Activated naive CD4-positive, alpha-beta T cell treated with anti-CD3 and anti-CD28 coated beads, Interleukin-2, amount 50 U/mL, for 24 hours (primary cell): ENCODE results near the gene RXRA.

Experiments used
- H3K27ac Mint-ChIP-seq: one replicate; pipeline ENCODE4 v1.8.0; 2021; ENCODE audit warnings: mild to moderate bottlenecking, mixed read lengths
- H3K27me3 Mint-ChIP-seq: one replicate; pipeline ENCODE4 v1.8.0; 2021; ENCODE audit warnings: mixed read lengths
- H3K36me3 Mint-ChIP-seq: one replicate; pipeline ENCODE4 v1.8.0; 2021; ENCODE audit warnings: mixed read lengths
- H3K4me1 Mint-ChIP-seq: one replicate; pipeline ENCODE4 v1.8.0; 2021; ENCODE audit warnings: mixed read lengths
- H3K4me3 Mint-ChIP-seq: one replicate; pipeline ENCODE4 v1.8.0; 2021; ENCODE audit warnings: mild to moderate bottlenecking, mixed read lengths
- H3K9me3 Mint-ChIP-seq: one replicate; pipeline ENCODE4 v1.8.0; 2021; ENCODE audit warnings: mixed read lengths

The RXRA gene

GRCh38 chr9:134428559-134428958 is 102.3 kb downstream of the RXRA start:
- Mint-ChIP-seq H3K4me3 (no peak overlapping the region), H3K27ac (no peak overlapping the region), H3K27me3 (no peaks in the 10 kb centered on the region), H3K36me3 (no peaks in the 10 kb centered on the region), H3K9me3 (no peaks in the 10 kb centered on the region), H3K4me1 (no peaks in the 10 kb centered on the region)

- Mint-ChIP-seq H3K36me3 (no peaks in the 10 kb centered on the region), H3K9me3 (no peaks in the 10 kb centered on the region), H3K27me3 (no peaks in the 10 kb centered on the region), H3K4me1 (no peaks in the 10 kb centered on the region), H3K4me3 (no peak overlapping the region), H3K27ac (no peak overlapping the region)
Observed at GRCh38 chr9:134429007-134429406, 102.8 kb downstream of the RXRA start.

GRCh38 chr9:134429481-134429880 is 103.2 kb downstream of the RXRA start:
- H3K9me3 Mint-ChIP-seq: no peaks in the 10 kb centered on the region
- no peaks in the 10 kb centered on the region for H3K27me3 Mint-ChIP-seq
- H3K4me1 Mint-ChIP-seq: no peaks in the 10 kb centered on the region
- no peaks in the 10 kb centered on the region for H3K36me3 Mint-ChIP-seq
- H3K27ac Mint-ChIP-seq: no peak overlapping the region
- no peak overlapping the region for H3K4me3 Mint-ChIP-seq

GRCh38 chr9:134431095-134431494 is 104.8 kb downstream of the RXRA start:
- Mint-ChIP-seq H3K27ac (no peak overlapping the region), H3K9me3 (no peaks in the 10 kb centered on the region), H3K4me3 (no peak overlapping the region), H3K36me3 (no peaks in the 10 kb centered on the region), H3K4me1 (no peaks in the 10 kb centered on the region), H3K27me3 (no peaks in the 10 kb centered on the region)

GRCh38 chr9:134431626-134432025 is 105.4 kb downstream of the RXRA start:
- H3K36me3 Mint-ChIP-seq: no peaks in the 10 kb centered on the region
- H3K27me3 Mint-ChIP-seq: no peaks in the 10 kb centered on the region
- H3K4me1 Mint-ChIP-seq: no peaks in the 10 kb centered on the region
- H3K9me3 Mint-ChIP-seq: no peaks in the 10 kb centered on the region
- H3K27ac Mint-ChIP-seq: no peak overlapping the region
- no peak overlapping the region for H3K4me3 Mint-ChIP-seq

- Mint-ChIP-seq H3K27ac (no peak overlapping the region), H3K9me3 (no peaks in the 10 kb centered on the region)
Observed at GRCh38 chr9:134432471-134432870, 106.2 kb downstream of the RXRA start.

GRCh38 chr9:134433101-134433500 is 106.8 kb downstream of the RXRA start:
- H3K27ac Mint-ChIP-seq: no peak overlapping the region
- H3K36me3 Mint-ChIP-seq: no peaks in the 10 kb centered on the region
- no peaks in the 10 kb centered on the region for H3K9me3 Mint-ChIP-seq
- H3K4me3 Mint-ChIP-seq: no peak overlapping the region
- H3K27me3 Mint-ChIP-seq: no peaks in the 10 kb centered on the region
- H3K4me1 Mint-ChIP-seq: no peaks in the 10 kb centered on the region

More at GRCh38 chr9:134432471-134432870, 106.2 kb downstream of the RXRA start:
- no peaks in the 10 kb centered on the region for H3K36me3 Mint-ChIP-seq
- H3K4me1 Mint-ChIP-seq: no peaks in the 10 kb centered on the region
- no peaks in the 10 kb centered on the region for H3K27me3 Mint-ChIP-seq
- no peak overlapping the region for H3K4me3 Mint-ChIP-seq

GRCh38 chr9:134433909-134434882 is 107.9 kb downstream of the RXRA start:
- Mint-ChIP-seq H3K36me3 (no peaks in the 10 kb centered on the region), H3K27ac (no peak overlapping the region), H3K9me3 (no peaks in the 10 kb centered on the region), H3K4me3 (no peak overlapping the region), H3K27me3 (no peaks in the 10 kb centered on the region), H3K4me1 (no peaks in the 10 kb centered on the region)

- H3K27ac Mint-ChIP-seq: no peak overlapping the region
- no peaks in the 10 kb centered on the region for H3K9me3 Mint-ChIP-seq
- H3K4me1 Mint-ChIP-seq: no peaks in the 10 kb centered on the region
- no peak overlapping the region for H3K4me3 Mint-ChIP-seq
- H3K36me3 Mint-ChIP-seq: no peaks in the 10 kb centered on the region
- no peaks in the 10 kb centered on the region for H3K27me3 Mint-ChIP-seq
Observed at GRCh38 chr9:134434894-134435506, 108.7 kb downstream of the RXRA start.

GRCh38 chr9:134435550-134436378 is 109.5 kb downstream of the RXRA start:
- Mint-ChIP-seq H3K4me3 (no peak overlapping the region), H3K27ac (no peak overlapping the region), H3K9me3 (no peaks in the 10 kb centered on the region), H3K36me3 (no peaks in the 10 kb centered on the region), H3K27me3 (no peaks in the 10 kb centered on the region), H3K4me1 (no peaks in the 10 kb centered on the region)

- no peaks in the 10 kb centered on the region for H3K9me3 Mint-ChIP-seq
- H3K4me3 Mint-ChIP-seq: no peak overlapping the region
- no peaks in the 10 kb centered on the region for H3K36me3 Mint-ChIP-seq
- H3K4me1 Mint-ChIP-seq: no peaks in the 10 kb centered on the region
- peaks cover under 1% of the 10 kb centered on the region for H3K27me3 Mint-ChIP-seq
- H3K27ac Mint-ChIP-seq: no peak overlapping the region
Observed at GRCh38 chr9:134436379-134436762, 110.1 kb downstream of the RXRA start.

GRCh38 chr9:134436911-134437310 is 110.7 kb downstream of the RXRA start:
- H3K4me3 Mint-ChIP-seq: no peak overlapping the region
- H3K36me3 Mint-ChIP-seq: no peaks in the 10 kb centered on the region
- no peak overlapping the region for H3K27ac Mint-ChIP-seq
- no peaks in the 10 kb centered on the region for H3K9me3 Mint-ChIP-seq
- peaks cover 1% of the 10 kb centered on the region for H3K27me3 Mint-ChIP-seq
- no peaks in the 10 kb centered on the region for H3K4me1 Mint-ChIP-seq

- Mint-ChIP-seq H3K27ac (no peak overlapping the region), H3K4me3 (no peak overlapping the region), H3K36me3 (no peaks in the 10 kb centered on the region)
Observed at GRCh38 chr9:134437403-134438194, 111.3 kb downstream of the RXRA start.

GRCh38 chr9:134438195-134438788 is 112.0 kb downstream of the RXRA start:
- H3K4me3 Mint-ChIP-seq: no peak overlapping the region
- H3K9me3 Mint-ChIP-seq: no peaks in the 10 kb centered on the region
- H3K4me1 Mint-ChIP-seq: peaks cover under 1% of the 10 kb centered on the region
- H3K27ac Mint-ChIP-seq: no peak overlapping the region
- H3K27me3 Mint-ChIP-seq: peaks cover 1% of the 10 kb centered on the region
- H3K36me3 Mint-ChIP-seq: no peaks in the 10 kb centered on the region

More at GRCh38 chr9:134437403-134438194, 111.3 kb downstream of the RXRA start:
- H3K9me3 Mint-ChIP-seq: no peaks in the 10 kb centered on the region
- H3K4me1 Mint-ChIP-seq: no peaks in the 10 kb centered on the region
- peaks cover 1% of the 10 kb centered on the region for H3K27me3 Mint-ChIP-seq

- Mint-ChIP-seq H3K4me1 (peaks cover 8% of the 10 kb centered on the region), H3K27me3 (peaks cover 1% of the 10 kb centered on the region), H3K9me3 (no peaks in the 10 kb centered on the region), H3K27ac (no peak overlapping the region), H3K4me3 (no peak overlapping the region), H3K36me3 (no peaks in the 10 kb centered on the region)
Observed at GRCh38 chr9:134439368-134439784, 113.1 kb downstream of the RXRA start.
